GM12878 (cell line): ENCODE results near the gene CEND1.

ENCODE experiments used
- CTCF ChIP-seq, 3 experiments: IDR thresholded peaks in 2 of 3; conservative IDR thresholded peaks in 1 of 3; 2 replicates each; pipeline ENCODE4 v1.5.1; 2011; ENCODE audit warnings: low read depth in 3 of 3, low read length in 3 of 3, mild to moderate bottlenecking in 3 of 3, control low read depth in 2 of 3, moderate library complexity in 2 of 3, inconsistent platforms in 1 of 3, mixed read lengths in 1 of 3; ENCODE audit not compliant: control insufficient read depth in 2 of 3, insufficient read depth in 1 of 3; ENCODE audit errors: extremely low read depth in 1 of 3
- JUND ChIP-seq: IDR thresholded peaks from 2 replicates; pipeline ENCODE4 v1.6.1; 2012; ENCODE audit warnings: low read depth, mild to moderate bottlenecking, low read length, improper control_type of control experiment, moderate library complexity
- POLR2A ChIP-seq: IDR thresholded peaks from 2 replicates; pipeline ENCODE4 v1.6.1; 2011; ENCODE audit warnings: low read depth, mild to moderate bottlenecking, low read length
- RAD21 ChIP-seq: IDR thresholded peaks from 2 replicates; pipeline ENCODE4 v1.6.1; 2011; ENCODE audit warnings: mild to moderate bottlenecking, low read depth, low read length, moderate library complexity; ENCODE audit not compliant: insufficient read depth
- REST ChIP-seq: IDR thresholded peaks from 2 replicates; pipeline ENCODE4 v1.6.1; 2012; ENCODE audit warnings: mild to moderate bottlenecking, low read depth, low read length
- TCF12 ChIP-seq: IDR thresholded peaks from 2 replicates; pipeline ENCODE4 v1.6.1; 2011; ENCODE audit warnings: low read depth, mild to moderate bottlenecking, low read length
- TCF3 ChIP-seq: IDR thresholded peaks from 2 replicates; pipeline ENCODE4 v1.6.1; 2012; ENCODE audit warnings: low read depth, mild to moderate bottlenecking, low read length, borderline replicate concordance; ENCODE audit not compliant: insufficient read depth
- ZNF274 ChIP-seq: IDR thresholded peaks from one replicate; pipeline ENCODE4 v1.8.0; 2011; ENCODE audit not compliant: insufficient read length, insufficient read depth

- no peak for TF ChIP-seq RAD21
- TF ChIP-seq REST: no peak
- no peak for TF ChIP-seq ZNF274
- TF ChIP-seq POLR2A: no peak
- TF ChIP-seq CTCF (IDR thresholded peaks at IDR 0.05 in 2 of 3, conservative IDR thresholded peaks at IDR 0.05 in 1 of 3; ENCODE audit: control insufficient read depth in 2 of 3, extremely low read depth in 1 of 3, insufficient read depth in 1 of 3, low read depth in 3 of 3, low read length in 3 of 3): no peak
- TF ChIP-seq TCF3: no peak
- no peak for TF ChIP-seq JUND
- no peak for TF ChIP-seq TCF12
These were observed 31.0 kb upstream of the CEND1 start for GRCh38 chr11:820655-821511.
